Measurements from ENCODE around the gene FHIT.

GRCh38 chr3:60613769-60614303 is 637.4 kb downstream of the FHIT start:
- no peak for TF ChIP-seq CTCF (IDR thresholded peaks at IDR 0.05)
- TF ChIP-seq POLR2A (IDR thresholded peaks at IDR 0.05) = no peak

Data from Peyer's patch (tissue), 4 donors.